Chondrocyte (in vitro differentiated cells): ENCODE measurements around the gene TMEM87B. TPM values are rescaled to one million over a fixed set of nuclear protein-coding genes. Genes with fewer than 3 reads are reported as not detected.
"Not testable (repeated sequence)": the region's sequence is repeated elsewhere in the genome, so short reads cannot be mapped to it uniquely, and the experiment has no call there.

Experiments
- DNase-seq: peaks from one replicate; pipeline ENCODE4 v3.0.0; 2021; ENCODE audit warnings: mixed read lengths, low spot score
- H3K27ac Mint-ChIP-seq: one replicate; pipeline ENCODE4 v1.8.0; 2021; ENCODE audit warnings: mild to moderate bottlenecking, moderate library complexity, mixed read lengths; ENCODE audit not compliant: unreplicated experiment
- H3K27me3 Mint-ChIP-seq: 2 replicates; pipeline ENCODE4 v1.8.0; 2021; ENCODE audit warnings: low read depth, mixed read lengths
- H3K36me3 Mint-ChIP-seq: 2 replicates; pipeline ENCODE4 v1.8.0; 2021; ENCODE audit warnings: low read depth, mixed read lengths
- H3K4me1 Mint-ChIP-seq: 2 replicates; pipeline ENCODE4 v1.8.0; 2021; ENCODE audit warnings: low read depth, mild to moderate bottlenecking, mixed read lengths
- H3K4me3 Mint-ChIP-seq: one replicate; pipeline ENCODE4 v1.8.0; 2021; ENCODE audit warnings: mild to moderate bottlenecking, moderate library complexity, mixed read lengths; ENCODE audit not compliant: unreplicated experiment
- H3K9me3 Mint-ChIP-seq: 2 replicates; pipeline ENCODE4 v1.8.0; 2021; ENCODE audit warnings: low read depth, mixed read lengths
- CTCF ChIP-seq: fragments of 200-600 bp; sonication (generic); IDR thresholded peaks from 2 replicates; pipeline ENCODE4 v1.5.0; 2021; ENCODE audit warnings: antibody characterized with exemption, mild to moderate bottlenecking, moderate library complexity
- total RNA-seq: library from RNA; stranded (reverse); gene quantifications from 3 replicates; pipeline ENCODE4 v1.2.1, GENCODE V29; 2021

The TMEM87B gene
- total RNA-seq, 1 donor from 2014 or later = 19.4 TPM

GRCh38 chr2:112061299-112061698, 6.2 kb downstream of the TMEM87B start:
- no peak for TF ChIP-seq CTCF
- H3K27ac Mint-ChIP-seq = no peak overlapping the region
- no peak for DNase-seq
- peaks cover 57% of the 10 kb centered on the region for H3K4me1 Mint-ChIP-seq
- H3K27me3 Mint-ChIP-seq = no peaks in the 10 kb centered on the region
- no peak overlapping the region for H3K4me3 Mint-ChIP-seq
- H3K36me3 Mint-ChIP-seq = peaks cover 29% of the 10 kb centered on the region
- H3K9me3 Mint-ChIP-seq = no peaks in the 10 kb centered on the region

- Mint-ChIP-seq H3K27ac (no peak overlapping the region), H3K36me3 (peaks cover 31% of the 10 kb centered on the region), H3K27me3 (no peaks in the 10 kb centered on the region), H3K4me1 (peaks cover 53% of the 10 kb centered on the region), H3K4me3 (no peak overlapping the region), H3K9me3 (no peaks in the 10 kb centered on the region)
- no peak for DNase-seq
- no peak for TF ChIP-seq CTCF
Measured at GRCh38 chr2:112061840-112062239, 6.8 kb downstream of the TMEM87B start.

- Mint-ChIP-seq H3K4me1 (peaks cover 46% of the 10 kb centered on the region), H3K4me3 (no peak overlapping the region), H3K36me3 (peaks cover 35% of the 10 kb centered on the region), H3K27me3 (no peaks in the 10 kb centered on the region), H3K27ac (no peak overlapping the region), H3K9me3 (no peaks in the 10 kb centered on the region)
- DNase-seq = no peak
- TF ChIP-seq CTCF = no peak
Measured at GRCh38 chr2:112062894-112063293, 7.8 kb downstream of the TMEM87B start.

GRCh38 chr2:112065486-112065885, 10.4 kb downstream of the TMEM87B start:
- no peak overlapping the region for H3K4me3 Mint-ChIP-seq
- no peaks in the 10 kb centered on the region for H3K27me3 Mint-ChIP-seq
- peaks cover 14% of the 10 kb centered on the region for H3K9me3 Mint-ChIP-seq
- peaks cover 46% of the 10 kb centered on the region for H3K36me3 Mint-ChIP-seq
- no peak for TF ChIP-seq CTCF
- H3K27ac Mint-ChIP-seq = peak overlapping the region; percentile 36
- no peak for DNase-seq
- H3K4me1 Mint-ChIP-seq = peaks cover 31% of the 10 kb centered on the region

- Mint-ChIP-seq H3K4me1 (peaks cover 31% of the 10 kb centered on the region), H3K36me3 (peaks cover 48% of the 10 kb centered on the region), H3K27me3 (no peaks in the 10 kb centered on the region), H3K27ac (peak overlapping the region; percentile 36), H3K9me3 (peaks cover 14% of the 10 kb centered on the region), H3K4me3 (no peak overlapping the region)
- DNase-seq = no peak
- no peak for TF ChIP-seq CTCF
Measured at GRCh38 chr2:112065966-112066365, 10.9 kb downstream of the TMEM87B start.

- H3K9me3 Mint-ChIP-seq = peaks cover 25% of the 10 kb centered on the region
- not testable (repeated sequence) for DNase-seq, H3K27me3 Mint-ChIP-seq, H3K4me3 Mint-ChIP-seq, H3K27ac Mint-ChIP-seq
- H3K4me1 Mint-ChIP-seq = peaks cover 17% of the 10 kb centered on the region
- H3K36me3 Mint-ChIP-seq = peaks cover 55% of the 10 kb centered on the region
Measured at GRCh38 chr2:112069794-112070193, 14.7 kb downstream of the TMEM87B start.
